Measurements from ENCODE around the gene PRADC1.
"Not testable (repeated sequence)": the region's sequence is repeated elsewhere in the genome, so short reads cannot be mapped to it uniquely, and the experiment has no call there.

PRADC1 gene

DNA sequence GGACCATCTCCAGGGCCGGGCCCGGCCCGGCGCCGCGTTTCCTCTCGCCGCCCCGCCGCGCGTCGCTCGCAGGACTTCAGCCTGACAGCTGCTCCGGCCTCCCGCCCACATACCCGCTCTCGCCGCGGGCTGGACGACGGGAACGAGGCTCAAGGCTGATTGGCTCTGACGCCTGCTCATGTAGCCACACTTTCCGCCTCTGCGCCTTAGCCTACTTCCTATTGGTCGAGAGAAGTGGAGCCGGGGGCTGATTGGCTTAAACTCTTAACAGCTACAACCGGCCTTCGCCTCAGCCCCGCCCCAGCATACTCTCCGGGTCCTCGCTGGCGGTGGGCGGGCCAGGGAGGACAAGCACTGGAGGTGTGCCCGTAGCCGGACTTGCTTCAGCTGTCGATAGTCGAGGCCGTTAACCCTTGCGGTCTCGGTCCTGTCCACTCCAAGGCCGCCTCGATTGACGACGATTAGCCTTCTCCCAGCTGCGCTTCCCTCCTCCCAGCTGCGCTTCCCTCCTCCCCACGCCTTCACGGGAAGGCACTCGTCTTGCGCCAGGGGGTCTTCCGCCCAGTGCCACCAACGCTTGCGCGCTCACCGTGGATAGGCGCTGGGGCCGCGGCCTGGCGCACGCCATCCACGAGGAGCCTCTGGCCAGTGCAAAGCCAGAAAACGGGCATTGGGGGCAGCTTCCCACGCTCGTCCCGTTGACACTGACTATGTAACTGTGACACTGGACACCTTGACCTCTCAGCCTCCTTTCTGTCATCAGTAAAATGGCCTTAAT lies at the start of gene PRADC1:
Gene PRADC1 (minus strand): TSS at position 86 of the 778 bp plus-strand sequence. CDS start 79 bp downstream, at position 7.
- peak; percentile 97 for DNase-seq

DNA sequence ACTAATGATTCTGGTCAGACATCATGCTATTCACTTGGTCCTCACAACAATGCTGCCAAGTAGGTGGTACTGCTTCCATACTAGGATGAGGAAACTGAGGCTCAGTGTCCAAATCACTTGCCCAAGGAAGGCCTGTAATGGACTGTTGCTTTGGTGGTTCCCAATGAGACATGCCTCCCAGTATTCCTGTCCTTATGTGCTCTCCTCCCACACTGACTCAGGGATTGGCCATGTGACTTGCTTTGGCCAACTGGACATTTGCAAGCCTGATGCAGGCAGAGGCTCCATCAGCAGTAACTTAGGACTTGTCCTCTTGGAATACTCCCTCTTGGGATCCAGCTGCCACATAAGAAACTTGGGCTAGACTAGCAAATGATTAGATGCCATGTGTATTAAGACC lies 48.2 kb upstream of the PRADC1 start:
- DNase-seq: no peak

DNA sequence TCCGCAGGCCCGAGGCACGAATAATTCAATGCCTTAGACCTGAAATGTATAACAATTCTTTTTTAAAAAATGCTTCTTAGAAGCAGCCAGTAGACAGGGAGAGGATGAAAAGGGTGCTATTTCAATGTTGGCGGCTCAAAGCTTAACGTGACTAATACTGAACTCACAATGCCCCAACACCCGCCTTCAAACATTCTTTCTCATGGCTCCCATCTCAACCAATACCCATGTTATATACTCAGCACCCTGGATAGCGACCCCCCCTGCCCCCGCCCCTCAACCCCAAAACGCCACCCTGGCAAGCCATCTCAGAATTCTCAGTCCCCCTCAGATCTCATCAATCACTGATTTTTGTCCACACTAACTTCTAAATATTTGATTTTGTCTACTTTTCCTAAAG lies 46.8 kb upstream of the PRADC1 start:
- DNase-seq: no peak

DNA sequence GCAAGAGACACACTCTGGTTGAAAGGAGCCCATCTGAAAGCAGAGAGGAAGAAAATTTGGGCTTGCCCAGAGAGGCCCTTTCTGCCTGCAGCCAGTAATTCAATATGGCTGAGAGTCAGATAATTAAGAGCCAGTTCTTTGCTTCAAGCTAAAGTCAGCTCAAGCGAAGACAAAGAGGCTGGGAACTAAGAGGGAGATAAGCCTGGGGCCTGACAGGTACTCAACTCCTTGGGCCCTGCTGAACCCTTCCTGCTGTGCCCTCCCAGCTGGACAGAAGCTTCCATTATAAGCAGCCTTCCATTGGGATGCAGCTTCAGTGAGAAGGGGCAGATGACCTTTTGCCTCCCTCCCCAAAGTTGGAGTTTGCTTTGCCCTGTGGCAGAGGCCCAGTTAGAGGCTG lies 39.2 kb upstream of the PRADC1 start:
- no peak for DNase-seq

DNA sequence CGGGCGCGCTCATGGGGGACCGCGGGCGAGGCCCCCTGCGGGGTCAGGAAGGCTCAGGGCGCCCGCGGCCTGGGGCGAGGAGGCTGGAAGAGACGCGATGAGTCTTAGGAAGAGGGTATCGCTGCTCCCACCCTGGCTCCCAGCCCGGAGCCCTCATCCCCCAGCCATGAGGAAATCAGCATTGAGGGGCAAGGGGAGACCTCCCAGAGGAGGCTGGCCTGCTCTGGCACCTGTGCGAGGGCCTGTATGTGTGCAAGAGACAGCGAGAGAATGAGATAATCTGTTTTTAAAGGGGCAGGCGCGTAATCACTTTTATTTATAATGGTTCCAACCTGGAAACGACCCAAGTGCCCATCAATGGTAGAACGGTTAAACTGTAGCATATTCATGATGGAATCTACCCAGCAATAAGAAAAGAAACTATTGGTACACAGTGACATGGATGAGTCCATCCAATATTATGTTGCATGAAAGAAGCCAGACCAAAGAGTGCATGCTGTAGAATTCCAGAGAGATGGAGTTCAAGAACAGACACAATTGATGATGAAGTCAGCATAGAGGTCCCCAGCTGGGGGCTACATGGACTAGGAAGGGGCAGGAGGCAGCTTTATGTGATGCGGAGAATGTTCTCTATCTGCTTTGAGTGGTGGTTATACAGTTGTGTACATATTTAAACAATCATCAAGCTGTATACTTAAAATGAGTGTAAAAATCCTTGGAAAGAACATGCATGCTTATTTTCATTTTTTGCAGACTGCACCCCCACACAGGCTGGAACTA lies 36.8 kb upstream of the PRADC1 start:
- no peak for DNase-seq

DNA sequence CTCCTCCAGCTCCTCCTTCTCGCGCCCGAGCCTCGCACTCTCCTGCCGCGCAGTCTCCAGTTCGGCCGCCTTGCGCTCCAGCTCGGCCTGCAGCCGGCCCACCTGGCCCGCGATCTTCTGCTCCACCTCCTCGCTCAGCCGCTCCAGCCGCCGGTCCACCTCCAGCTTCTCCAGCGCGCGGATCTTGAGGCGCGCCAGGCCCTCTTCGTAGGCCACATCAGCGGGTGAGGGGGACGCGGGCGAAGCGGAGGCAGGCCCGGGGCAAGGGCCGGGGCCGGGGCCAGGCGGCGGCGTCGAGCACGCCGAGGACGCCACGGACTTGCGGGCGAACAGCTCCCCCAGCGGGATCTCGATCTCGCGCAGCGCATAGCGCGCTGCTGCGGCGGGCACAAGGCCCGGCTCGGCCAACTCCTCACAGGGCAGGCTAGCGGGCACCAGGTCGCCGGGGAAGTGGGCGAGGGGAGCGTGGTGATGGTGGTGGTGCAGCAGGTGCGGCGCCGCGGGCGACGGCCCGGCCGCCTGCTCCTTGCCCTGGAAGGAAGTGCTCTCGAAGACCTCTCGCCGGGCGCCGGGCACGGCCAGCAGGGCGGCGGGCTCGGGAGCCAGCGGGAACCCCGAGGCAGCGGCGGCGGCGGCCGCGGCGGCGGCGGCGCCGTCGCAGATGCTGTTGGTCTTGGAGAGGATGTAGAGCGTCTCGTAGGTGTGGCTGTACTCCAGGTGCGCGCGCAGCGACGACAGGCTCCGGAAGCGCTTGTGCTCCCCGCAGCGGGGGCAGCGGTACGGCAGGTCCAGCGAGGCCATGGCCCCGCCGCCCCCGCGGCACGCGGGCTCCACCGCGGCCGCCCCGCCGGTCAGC lies 36.0 kb upstream of the PRADC1 start:
- no peak for DNase-seq

DNA sequence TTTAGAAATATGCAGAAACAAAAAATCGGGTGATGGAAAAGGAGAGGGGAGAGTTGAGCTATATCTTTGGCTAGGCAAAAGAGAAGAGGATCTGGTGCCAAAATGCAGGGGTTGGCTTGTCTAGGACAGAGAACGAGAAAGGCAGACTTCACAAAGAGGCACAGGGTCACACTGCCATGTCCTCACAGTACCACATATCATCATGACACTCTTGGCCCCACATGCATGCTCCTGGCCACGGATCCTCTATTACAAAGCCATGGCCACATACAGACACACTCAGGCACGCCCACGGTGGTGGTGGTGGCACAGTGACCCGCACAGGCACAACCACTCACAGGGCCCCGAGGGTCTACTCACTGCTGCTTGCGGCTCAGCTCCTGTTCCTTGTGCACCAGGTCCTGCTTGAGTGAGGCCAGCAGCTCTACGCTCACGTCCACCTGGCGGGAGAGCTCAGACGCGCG lies 35.4 kb upstream of the PRADC1 start:
- DNase-seq: no peak

DNA sequence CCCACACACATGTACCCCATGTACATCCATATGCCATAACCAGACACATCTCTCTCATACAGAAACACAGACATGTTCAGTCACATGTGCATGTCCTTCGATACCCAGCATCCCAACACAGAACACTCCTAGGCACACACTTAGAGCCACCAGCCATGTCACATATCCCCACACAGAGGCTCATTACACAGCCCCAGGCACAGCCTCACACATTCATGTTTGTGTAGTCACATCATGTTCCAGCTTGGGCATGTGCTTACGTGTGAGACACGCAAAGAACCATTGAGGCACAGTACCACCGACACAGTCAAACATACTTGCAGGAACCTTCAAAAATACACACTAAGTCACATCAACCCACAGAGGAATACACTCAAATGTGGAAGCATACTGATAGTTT lies 34.0 kb upstream of the PRADC1 start:
- DNase-seq: no peak

DNA sequence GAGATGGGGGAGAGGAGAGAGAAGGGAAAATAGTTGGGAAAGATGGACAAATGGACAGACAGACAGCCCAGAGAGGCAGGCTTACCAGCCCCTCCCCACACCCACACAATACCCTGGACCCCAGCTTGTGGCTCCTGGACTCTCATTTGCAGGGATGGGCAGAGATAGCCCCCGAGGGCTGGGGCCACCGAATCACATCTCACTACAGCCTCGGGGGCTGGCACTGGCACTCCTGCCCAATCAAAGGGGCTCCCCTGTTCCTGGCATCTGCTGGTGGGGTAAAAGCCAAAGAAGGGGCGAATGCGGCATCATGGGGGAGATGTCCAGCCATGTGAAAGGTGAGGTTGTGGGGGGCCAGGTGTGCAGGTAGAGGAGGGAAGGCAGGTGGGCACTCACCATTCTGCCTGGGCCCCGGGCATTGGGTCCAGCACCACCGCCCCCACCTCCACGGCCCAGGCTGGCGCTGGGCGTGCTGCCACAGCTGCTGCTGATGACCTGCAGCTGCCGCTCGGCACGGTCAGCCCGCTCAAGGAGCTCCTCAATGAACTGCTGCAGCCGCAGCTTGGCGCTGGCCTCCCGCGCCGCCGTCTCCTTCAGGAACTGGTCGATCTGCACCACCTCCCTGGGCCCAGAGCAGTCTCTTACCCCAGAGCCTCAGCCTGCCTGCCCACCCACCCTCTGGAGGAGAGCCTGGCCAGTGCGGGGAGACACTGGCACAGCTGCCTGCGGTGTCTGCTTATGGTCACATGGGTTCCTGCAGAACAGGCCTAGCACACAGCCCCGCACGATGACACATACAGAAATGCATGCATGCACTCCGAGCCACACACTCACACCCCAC lies 33.2 kb upstream of the PRADC1 start:
- no peak for DNase-seq

DNA sequence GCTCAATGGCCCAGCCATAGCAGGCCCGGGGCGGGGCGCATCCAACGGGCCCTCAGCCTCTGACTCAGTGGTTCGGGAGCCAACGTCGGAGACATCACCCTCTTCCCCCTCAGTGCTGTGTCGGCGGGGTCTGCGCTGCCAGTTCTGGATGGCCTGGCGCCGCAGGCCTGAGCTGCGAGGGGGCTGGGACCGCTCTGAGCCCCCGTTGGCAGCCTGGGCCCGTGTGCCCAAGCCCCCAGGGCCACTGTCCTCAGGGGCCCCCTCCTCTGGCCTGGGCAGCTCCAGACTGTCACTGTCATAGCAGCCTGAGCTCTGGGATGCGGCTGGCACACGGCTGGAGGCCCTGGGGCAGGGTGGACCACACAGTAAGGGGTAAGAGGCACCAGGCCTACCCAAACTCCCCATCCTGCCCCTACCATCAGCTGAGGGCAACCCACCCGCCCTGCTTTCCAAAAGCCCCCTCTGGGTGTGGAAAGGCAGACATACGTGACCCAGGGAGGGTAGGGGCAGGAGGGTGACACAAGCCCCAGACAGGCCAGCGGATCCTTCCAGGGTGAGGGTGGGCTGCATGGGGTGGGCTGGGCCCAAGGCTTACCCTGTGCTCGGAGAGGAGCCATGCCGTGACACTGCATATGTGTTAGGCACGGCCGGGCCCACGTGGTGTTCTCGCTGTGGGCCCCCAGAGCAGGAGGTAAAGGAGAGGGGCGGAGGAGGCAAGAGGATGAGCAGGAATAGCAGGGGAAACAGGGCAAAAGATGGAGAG lies 32.4 kb upstream of the PRADC1 start:
- no peak for DNase-seq

DNA sequence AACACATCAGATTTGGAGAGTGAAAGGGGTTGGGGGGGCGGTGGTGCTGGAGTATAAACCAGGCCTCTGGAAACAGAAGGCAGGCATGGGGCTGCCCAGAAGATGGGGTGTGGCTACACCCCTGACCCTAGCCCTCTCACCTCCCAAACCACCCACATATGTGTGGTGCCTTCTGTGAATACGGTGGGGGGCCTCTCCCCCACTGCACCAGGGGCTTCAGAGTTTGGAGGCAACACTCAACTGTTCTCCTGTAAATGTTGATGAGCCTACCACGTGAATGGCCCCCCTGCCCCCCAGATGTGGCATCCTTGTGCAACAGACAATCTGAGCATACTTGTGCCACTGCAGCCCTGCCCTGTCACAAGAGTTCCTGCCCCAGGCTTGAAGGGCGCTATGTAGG lies 31.7 kb upstream of the PRADC1 start:
- DNase-seq: no peak

DNA sequence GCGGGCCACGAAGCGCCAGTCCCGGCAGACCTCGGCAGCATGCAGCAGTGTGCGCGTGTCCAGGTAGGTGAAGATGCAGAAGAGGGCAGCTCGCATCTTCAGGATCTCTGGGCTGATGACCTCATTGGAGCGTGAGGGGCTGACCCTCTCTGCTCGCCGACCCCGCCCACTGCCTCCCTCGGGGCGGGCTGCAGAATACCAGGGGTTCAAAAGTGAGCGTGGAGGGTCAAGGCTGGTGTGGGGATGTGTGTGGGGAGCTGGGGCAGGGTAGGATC lies 31.2 kb upstream of the PRADC1 start:
- no peak for DNase-seq

DNA sequence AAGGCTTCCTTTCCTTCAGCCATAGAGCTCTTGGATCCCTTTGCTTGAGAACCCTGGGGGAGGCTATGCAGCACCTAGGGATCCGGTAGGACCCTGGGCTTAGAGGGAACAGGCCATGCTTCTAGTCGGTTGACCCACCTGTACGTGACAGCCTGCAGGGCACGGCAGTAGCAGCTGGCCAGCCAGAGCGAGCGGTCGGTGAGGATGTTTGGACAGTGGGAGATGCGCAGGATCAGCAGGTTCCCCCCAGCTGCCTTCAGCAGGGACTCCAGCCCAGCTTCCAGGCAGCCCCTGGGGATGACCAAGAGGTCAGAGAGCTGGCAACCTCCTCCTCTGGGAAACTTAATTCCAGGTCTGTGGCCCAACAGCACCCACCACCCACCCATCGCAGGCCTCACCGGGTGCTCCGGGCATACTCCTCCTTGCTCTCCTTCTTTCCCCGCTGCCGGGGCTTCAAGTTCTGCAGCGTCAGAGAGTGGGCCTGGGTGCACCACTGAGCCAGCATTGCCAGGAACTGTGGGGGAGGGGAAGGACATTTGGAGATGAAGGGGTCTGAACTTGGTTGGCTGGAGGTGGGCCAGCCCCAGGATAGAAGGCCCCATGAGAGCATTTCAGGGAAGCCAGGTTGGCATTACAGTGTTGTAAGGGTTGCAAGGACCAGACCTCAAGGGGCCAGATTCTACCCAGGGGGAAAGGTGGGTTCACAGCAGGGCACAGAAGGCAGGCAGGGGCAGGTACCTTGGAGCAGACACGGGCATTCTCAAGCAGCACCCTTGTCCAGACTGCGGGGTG lies 30.7 kb upstream of the PRADC1 start:
- DNase-seq: no peak

DNA sequence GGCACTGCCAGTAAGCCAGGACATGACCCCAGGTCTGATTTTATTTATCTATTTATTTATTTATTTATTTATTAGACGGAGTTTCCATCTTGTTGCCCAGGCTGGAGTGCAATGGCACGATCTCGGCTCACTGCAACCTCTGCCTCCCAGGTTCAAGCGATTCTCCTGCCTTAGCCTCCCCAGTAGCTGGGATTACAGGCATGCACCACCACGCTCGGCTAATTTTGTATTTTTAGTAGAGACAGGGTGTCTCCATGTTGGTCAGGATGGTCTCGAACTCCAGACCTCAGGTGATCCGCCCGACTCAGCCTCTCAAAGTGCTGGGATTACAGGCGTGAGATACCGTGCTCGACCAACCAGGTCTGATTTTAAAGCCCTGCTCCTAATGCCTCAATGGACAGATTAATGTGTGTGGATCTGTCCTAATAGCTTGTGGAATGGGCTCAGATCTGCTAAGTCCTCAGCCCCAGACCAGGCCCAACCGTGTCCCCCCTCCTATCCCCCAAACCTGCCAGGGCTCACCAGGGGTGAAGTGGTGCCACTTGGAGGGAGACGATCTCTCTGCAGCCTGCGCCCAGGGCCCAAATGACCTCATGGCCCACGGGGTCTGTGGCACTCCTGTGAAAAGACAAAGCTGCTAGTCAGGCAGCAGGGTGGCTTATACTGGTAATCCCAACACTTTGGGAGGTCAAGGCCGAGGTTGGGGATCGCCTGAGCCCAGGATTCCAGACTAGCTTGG lies 29.8 kb upstream of the PRADC1 start:
- DNase-seq: not testable (repeated sequence)

DNA sequence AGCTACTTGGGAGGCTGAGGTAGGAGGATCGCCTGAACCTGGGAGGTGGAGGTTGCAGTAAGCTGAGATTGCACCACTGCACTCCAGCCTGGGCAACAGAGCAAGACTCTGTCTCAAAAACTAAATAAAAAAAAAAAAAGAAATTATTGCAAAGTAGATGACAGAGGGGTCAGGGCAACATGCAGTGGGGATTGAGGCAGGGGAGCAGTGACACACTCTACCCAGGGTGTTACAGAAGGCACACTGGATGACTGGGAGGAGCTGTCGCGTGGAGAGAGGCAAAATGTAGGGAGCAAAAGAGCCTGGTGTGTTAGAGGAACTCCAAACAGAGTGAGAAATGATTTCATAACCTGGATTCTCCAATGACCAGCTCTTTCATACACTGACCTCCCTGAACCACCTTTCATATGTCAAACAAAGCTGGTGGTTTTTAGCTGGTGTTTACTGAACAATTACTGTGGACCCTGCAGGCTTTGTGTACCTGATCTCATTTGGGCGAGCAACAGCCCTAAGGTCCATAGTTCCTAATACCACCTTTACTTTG lies 29.1 kb upstream of the PRADC1 start:
- DNase-seq: no peak

DNA sequence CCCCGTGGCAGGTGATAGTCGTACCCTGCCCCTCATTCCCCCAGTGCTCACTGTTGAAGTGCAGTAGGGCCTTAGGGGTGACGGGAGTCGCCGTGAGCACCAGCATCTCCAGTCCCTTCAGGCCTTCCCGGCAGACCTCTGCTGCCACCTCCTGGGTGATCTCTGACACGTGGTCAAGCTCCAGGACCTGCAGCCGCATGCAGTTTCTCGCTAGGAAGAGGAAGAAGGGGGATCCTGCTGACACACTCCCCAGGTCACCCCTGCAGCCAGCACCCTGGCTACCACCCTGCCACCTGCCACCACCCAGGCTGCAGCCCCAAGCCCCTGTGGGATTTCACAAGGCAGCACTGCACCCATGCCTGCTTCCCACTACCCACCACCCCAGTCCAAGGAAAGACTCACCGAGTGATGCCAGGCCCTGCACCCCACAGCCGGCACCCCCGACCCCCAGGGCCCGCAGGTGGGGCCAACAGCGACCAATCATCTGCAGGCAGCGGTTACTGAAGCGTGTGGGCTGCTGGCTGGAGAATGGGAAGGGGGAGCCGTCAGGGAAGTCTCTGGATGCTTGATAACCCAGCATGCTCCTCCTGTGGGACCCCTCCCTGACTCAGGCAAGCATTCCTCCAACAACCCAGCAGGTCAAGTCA lies 27.4 kb upstream of the PRADC1 start:
- peak; percentile 9 for DNase-seq

DNA sequence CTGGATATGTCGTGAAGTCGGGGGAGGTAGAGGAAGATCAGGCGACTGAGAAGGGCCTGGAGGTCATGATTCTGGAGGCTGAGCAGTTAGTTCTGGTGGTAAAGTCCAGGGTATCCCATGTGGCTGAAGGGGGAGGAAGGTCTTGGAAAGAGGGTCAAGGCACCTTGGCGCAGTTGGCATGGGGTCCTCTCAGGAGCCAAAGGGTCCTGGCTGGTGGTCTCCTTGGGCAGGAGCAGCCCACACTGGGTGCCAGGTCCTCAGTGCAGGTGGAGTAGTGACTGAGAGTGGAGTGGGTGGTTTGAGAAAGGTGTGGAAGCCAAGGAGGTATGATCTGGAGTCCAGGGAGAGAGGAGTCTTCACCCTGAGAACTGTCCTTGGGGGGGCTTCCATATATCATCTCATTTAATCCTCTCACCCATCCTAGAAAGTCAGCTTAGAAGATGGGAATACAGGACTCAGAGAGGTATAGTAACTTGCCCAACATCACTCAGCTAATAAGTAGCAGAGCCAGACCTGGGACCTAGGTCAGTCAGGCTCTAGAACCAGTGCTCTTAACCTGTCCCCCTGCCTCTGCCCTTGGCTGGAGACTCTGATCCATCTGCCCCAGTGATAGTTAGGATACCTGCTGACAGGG lies 26.8 kb upstream of the PRADC1 start:
- DNase-seq: no peak

DNA sequence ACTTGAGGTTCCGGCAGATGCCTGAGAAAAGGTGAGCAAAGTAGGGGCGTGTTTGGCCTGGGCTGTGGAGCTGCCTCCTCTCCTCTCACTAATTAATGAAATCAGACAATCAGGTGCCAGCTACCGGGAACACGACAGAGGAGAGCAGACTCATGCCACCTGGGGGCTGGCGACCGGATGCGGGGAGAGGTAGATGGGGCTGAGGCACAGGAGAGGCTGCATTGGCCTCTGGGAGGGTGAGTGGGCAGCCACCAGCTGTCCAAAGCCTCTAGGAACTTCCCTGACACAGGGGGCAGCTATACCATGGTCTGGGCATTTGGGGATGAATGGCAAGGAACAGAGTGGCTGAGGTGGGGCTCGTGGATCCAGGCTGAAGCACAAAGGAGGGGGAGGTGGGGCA lies 26.2 kb upstream of the PRADC1 start:
- no peak for DNase-seq

DNA sequence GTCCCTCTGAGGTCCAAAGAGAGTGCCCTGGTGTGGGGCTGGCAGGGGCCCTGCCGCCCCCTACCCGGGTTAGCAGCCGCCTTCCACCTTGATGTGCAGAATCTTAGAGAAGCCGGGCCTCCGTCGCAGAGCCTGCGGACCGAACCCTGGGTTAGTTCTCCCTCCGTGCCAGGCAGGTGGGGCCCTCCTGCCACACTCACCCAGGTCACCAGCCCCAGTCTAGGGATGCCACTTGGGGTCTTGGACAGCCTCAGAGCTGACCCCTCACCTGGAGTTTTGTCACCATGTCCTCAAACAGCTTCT lies 25.8 kb upstream of the PRADC1 start:
- no peak for DNase-seq
